Mesendoderm (in vitro differentiated cells): ENCODE data around the gene PTCD2.

Experiments used
- DNase-seq: peaks from one replicate; pipeline ENCODE4 v3.0.0; 2013
- H2AK5ac ChIP-seq: 2 replicates; pipeline ENCODE4 v1.6.1; 2013; ENCODE audit warnings: low read length, inconsistent platforms
- H2BK120ac ChIP-seq: 2 replicates; pipeline ENCODE4 v1.6.1; 2013; ENCODE audit warnings: low read depth, mild to moderate bottlenecking, low read length, moderate library complexity, mixed read lengths
- H2BK15ac ChIP-seq: replicated peaks from 2 replicates; pipeline ENCODE4 v1.6.1; 2013; ENCODE audit warnings: low read depth, mild to moderate bottlenecking, moderate library complexity
- H2BK5ac ChIP-seq: 2 replicates; pipeline ENCODE4 v1.6.1; 2013; ENCODE audit warnings: low read length, inconsistent platforms
- H3K18ac ChIP-seq: 2 replicates; pipeline ENCODE4 v1.6.1; 2013; ENCODE audit warnings: mild to moderate bottlenecking, low read length, mixed read lengths
- H3K23ac ChIP-seq: one replicate; pipeline ENCODE4 v1.6.1; 2013; ENCODE audit warnings: low read length
- H3K27ac ChIP-seq: 2 replicates; pipeline ENCODE4 v1.5.1; 2013; ENCODE audit warnings: low read depth, mild to moderate bottlenecking, inconsistent platforms, low read length, moderate library complexity
- H3K27me3 ChIP-seq: 2 replicates; pipeline ENCODE4 v1.6.1; 2013; ENCODE audit warnings: low read length, control low read depth, mild to moderate bottlenecking, inconsistent platforms; ENCODE audit not compliant: insufficient read depth, poor library complexity
- H3K36me3 ChIP-seq: 2 replicates; pipeline ENCODE4 v1.6.1; 2013; ENCODE audit warnings: low read length, inconsistent platforms; ENCODE audit not compliant: control insufficient read depth, insufficient read depth
- H3K4ac ChIP-seq: one replicate; pipeline ENCODE4 v1.6.1; 2013; ENCODE audit warnings: low read depth, mild to moderate bottlenecking, low read length, moderate library complexity
- H3K4me1 ChIP-seq: 2 replicates; pipeline ENCODE4 v1.6.1; 2013; ENCODE audit warnings: low read depth, low read length, inconsistent platforms; ENCODE audit not compliant: control insufficient read depth
- H3K4me2 ChIP-seq: 2 replicates; pipeline ENCODE4 v1.6.1; 2013; ENCODE audit warnings: low read length
- H3K4me3 ChIP-seq: 2 replicates; pipeline ENCODE4 v1.5.1; 2013; ENCODE audit warnings: mild to moderate bottlenecking, low read length
- H3K56ac ChIP-seq: one replicate; pipeline ENCODE4 v1.6.1; 2013; ENCODE audit warnings: low read length
- H3K79me1 ChIP-seq: 2 replicates; pipeline ENCODE4 v1.6.1; 2013; ENCODE audit warnings: low read length, inconsistent platforms
- H3K79me2 ChIP-seq: 2 replicates; pipeline ENCODE4 v1.6.1; 2013; ENCODE audit warnings: mild to moderate bottlenecking, low read length; ENCODE audit not compliant: control insufficient read depth, insufficient read depth
- H3K9ac ChIP-seq: 2 replicates; pipeline ENCODE4 v1.6.1; 2013; ENCODE audit warnings: low read length, inconsistent platforms
- H4K5ac ChIP-seq: one replicate; pipeline ENCODE4 v1.6.1; 2013; ENCODE audit warnings: low read length
- H4K8ac ChIP-seq: one replicate; pipeline ENCODE4 v1.6.1; 2013; ENCODE audit warnings: low read depth, mild to moderate bottlenecking, control low read depth, low read length, moderate library complexity
- WGBS: extraction: QIAGEN DNeasy Blood & Tissue Kit; methylation state at CpG from one replicate; pipeline ENCODE4 v1.1.7; 2013; ENCODE audit warnings: low lambda C conversion rate, missing lambda C conversion rate; ENCODE audit not compliant: insufficient coverage; ENCODE audit errors: extremely low coverage; 5-methylcytosine and 5-hydroxymethylcytosine counted together

PTCD2 gene

DNA sequence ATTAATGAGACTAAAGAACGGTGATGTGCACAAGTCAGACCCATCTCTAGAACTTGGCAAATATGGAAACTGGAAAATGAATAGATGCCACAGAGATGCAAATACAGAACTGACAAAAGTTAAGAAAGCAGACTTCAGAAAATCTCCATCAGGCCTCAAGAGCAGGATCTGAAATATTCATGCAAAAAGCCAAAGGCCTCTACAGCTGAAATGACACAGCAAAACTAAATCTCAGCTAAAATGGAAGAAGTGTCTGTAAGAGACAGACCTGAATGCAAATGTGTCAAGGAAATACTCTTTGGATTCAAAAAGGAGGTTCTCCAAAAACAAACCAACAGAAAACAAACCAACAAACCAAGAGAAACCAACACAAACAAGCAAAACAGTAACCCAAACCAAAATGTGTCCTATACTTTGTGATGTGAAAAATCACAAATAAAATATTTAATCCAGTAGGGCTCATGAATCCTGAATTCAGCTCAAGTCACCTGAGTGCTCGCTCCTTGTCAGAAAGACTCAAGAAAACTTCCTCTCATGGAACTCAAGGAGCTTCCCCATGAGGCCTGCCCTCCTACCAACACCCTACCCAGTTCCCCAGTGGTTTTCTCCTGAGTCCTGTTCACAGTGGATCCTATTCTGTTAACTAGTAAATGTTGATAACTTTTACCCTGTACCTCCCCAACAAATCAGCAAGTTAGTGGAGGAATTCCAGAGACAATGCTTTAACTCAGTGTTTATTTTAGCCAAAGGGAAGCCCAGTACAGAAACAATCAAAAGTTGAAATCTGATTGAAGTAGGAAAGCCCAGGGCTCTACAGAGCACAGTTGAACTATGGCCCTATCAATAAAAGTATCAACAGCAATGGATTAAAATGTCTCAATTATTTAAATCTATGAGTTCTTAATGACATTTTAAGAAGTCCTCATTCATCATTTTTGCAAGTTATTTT lies 14.7 kb upstream of the PTCD2 start:
- WGBS = no CpG with 5 or more reads among the region's 2 CpGs
- no peak for DNase-seq

DNA sequence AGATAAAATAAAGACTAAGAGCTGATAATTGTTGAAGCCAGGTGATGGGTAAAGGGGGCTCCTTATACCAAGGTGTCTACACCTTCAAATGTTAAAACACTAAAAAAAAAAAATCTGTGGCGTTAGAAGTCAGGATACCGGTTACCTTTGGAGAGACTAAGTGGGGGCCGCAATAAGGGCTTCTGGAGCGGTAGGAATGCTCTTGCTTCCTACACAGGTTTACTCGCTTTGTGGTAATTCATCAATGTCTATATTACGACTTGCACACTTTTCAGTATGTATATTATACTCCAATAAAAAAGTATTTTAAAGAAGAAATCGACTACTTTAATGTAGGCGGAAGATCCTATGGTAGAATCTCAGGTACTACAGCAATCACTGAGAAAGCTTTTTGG lies 12.6 kb upstream of the PTCD2 start:
- peak overlapping the region; percentile 68 for H2BK120ac ChIP-seq
- H4K5ac ChIP-seq = no peak overlapping the region
- no peaks in the 10 kb centered on the region for H3K36me3 ChIP-seq
- H2AK5ac ChIP-seq = no peak overlapping the region
- H3K4ac ChIP-seq = peak overlapping the region; percentile 22
- WGBS = no CpG with 5 or more reads among the region's 8 CpGs
- peaks cover 2% of the 10 kb centered on the region for H3K4me1 ChIP-seq
- DNase-seq = no peak
- H3K18ac ChIP-seq = peak overlapping the region; percentile 64
- H3K56ac ChIP-seq = peak overlapping the region; percentile 92
- H3K4me3 ChIP-seq = peak overlapping the region; percentile 50
- H2BK15ac ChIP-seq = no peak overlapping the region
- peak overlapping the region; percentile 95 for H3K27ac ChIP-seq
- H3K23ac ChIP-seq = no peak overlapping the region
- H2BK5ac ChIP-seq = peak overlapping the region; percentile 41
- H3K4me2 ChIP-seq = peak overlapping the region; percentile 33
- H4K8ac ChIP-seq = no peak overlapping the region
- H3K79me1 ChIP-seq = peaks cover 2% of the 10 kb centered on the region
- H3K27me3 ChIP-seq = no peaks in the 10 kb centered on the region
- H3K9ac ChIP-seq = peak overlapping the region; percentile 89
- H3K79me2 ChIP-seq = peaks cover 9% of the 10 kb centered on the region

More for the DNA sequence above, 14.7 kb upstream of the PTCD2 start:
- H3K56ac ChIP-seq = no peak overlapping the region
- H3K27ac ChIP-seq = peak overlapping the region; percentile 31
- peak overlapping the region; percentile 88 for H2BK15ac ChIP-seq
- peaks cover 9% of the 10 kb centered on the region for H3K4me1 ChIP-seq
- H3K18ac ChIP-seq = no peak overlapping the region
- H3K79me2 ChIP-seq = peaks cover 13% of the 10 kb centered on the region
- no peak overlapping the region for H2BK120ac ChIP-seq
- H3K27me3 ChIP-seq = no peaks in the 10 kb centered on the region
- H4K8ac ChIP-seq = no peak overlapping the region
- H3K79me1 ChIP-seq = peaks cover 3% of the 10 kb centered on the region
- H3K23ac ChIP-seq = no peak overlapping the region
- H2BK5ac ChIP-seq = no peak overlapping the region
- no peaks in the 10 kb centered on the region for H3K36me3 ChIP-seq
- H4K5ac ChIP-seq = no peak overlapping the region
- H3K9ac ChIP-seq = no peak overlapping the region
- H3K4me2 ChIP-seq = no peak overlapping the region
- H2AK5ac ChIP-seq = no peak overlapping the region
- H3K4me3 ChIP-seq = no peak overlapping the region
- no peak overlapping the region for H3K4ac ChIP-seq

DNA sequence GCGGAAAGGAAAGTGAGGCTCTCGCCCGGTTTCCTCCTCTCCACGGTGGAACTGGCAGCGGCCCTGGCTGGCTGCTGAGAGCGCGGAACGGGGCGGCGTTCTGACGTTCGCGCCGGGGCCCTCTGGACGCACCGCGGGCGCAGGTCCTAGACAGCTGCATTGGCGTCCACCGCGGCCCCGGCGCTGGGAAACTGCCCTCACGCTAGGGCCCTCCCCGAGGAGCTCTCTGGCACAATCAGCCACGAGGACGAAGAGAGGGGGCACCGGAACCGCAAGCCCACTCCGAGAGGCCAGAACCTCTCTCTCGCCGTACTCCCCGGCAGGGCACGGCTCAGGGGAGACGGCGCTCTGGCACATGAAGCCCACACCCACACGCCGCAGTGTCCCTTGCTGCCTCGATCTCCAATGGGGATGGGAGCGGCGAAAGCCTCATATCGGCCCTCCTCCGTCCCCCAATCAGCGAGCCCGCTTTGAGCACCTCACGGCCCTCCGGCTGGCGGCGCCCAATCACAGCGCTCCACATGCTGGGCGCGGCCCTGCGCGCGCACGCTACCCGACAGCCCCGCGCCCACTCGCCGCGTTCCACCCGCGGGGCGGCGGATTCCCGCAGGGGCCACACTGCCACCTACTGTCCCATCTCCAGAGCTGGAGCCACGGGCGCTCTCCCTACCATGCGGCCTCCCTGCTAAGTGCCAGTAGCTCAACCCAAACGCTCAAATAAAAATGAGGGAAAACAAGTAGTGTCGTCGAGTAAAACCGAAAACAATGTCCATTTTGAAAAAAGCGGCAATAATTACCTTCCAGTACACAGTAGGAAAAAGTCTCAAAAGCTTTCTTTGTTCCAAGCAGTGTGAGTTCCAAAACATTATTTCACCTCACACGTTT lies 12.0 kb upstream of the PTCD2 start:
- peak overlapping the region; percentile 33 for H3K4me2 ChIP-seq
- peaks cover 2% of the 10 kb centered on the region for H3K79me1 ChIP-seq
- peak overlapping the region; percentile 92 for H3K56ac ChIP-seq
- H3K9ac ChIP-seq = peak overlapping the region; percentile 89
- H2BK15ac ChIP-seq = no peak overlapping the region
- H2AK5ac ChIP-seq = no peak overlapping the region
- peak overlapping the region; percentile 64 for H3K18ac ChIP-seq
- H2BK120ac ChIP-seq = no peak overlapping the region
- H2BK5ac ChIP-seq = peak overlapping the region; percentile 41
- H3K27me3 ChIP-seq = no peaks in the 10 kb centered on the region
- peak overlapping the region; percentile 95 for H3K27ac ChIP-seq
- peak overlapping the region; percentile 59 for H3K23ac ChIP-seq
- H3K36me3 ChIP-seq = peaks cover 2% of the 10 kb centered on the region
- DNase-seq = peak; percentile 97
- H3K4me1 ChIP-seq = no peaks in the 10 kb centered on the region
- no peak overlapping the region for H4K8ac ChIP-seq
- no CpG with 5 or more reads among the region's 76 CpGs for WGBS
- peaks cover 9% of the 10 kb centered on the region for H3K79me2 ChIP-seq
- H3K4me3 ChIP-seq = peak overlapping the region; percentile 50
- peak overlapping the region; percentile 22 for H3K4ac ChIP-seq
- no peak overlapping the region for H4K5ac ChIP-seq

DNA sequence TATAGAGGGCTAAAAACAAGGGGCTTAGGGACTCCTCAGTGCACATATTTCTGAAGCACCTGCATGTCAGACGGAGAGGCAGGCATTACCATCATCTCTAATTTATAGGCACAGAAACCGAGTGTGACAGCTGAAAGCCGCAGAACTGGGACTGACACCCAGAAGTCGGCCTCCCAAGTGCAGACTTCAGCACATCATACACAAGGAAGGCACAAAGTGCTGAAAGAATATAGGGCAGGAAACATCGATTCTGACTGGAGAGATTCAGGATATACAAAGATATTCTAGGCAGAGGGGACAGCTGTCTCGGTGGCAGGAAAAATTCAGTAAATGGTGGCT lies 11.4 kb upstream of the PTCD2 start:
- Histone ChIP-seq H4K5ac (no peak overlapping the region), H3K18ac (no peak overlapping the region), H3K4me2 (no peak overlapping the region), H3K79me2 (peaks cover 9% of the 10 kb centered on the region), H3K4me1 (no peaks in the 10 kb centered on the region), H3K27me3 (no peaks in the 10 kb centered on the region), H3K27ac (no peak overlapping the region), H2AK5ac (peak overlapping the region; percentile 64), H3K9ac (peak overlapping the region; percentile 49), H3K36me3 (peaks cover 2% of the 10 kb centered on the region), H2BK5ac (no peak overlapping the region), H3K23ac (no peak overlapping the region), H3K4ac (peak overlapping the region; percentile 81), H3K56ac (peak overlapping the region; percentile 76), H2BK15ac (no peak overlapping the region), H4K8ac (no peak overlapping the region), H3K79me1 (peaks cover 2% of the 10 kb centered on the region), H2BK120ac (no peak overlapping the region), H3K4me3 (no peak overlapping the region)
- WGBS = no CpG with 5 or more reads among the region's 6 CpGs
- DNase-seq = no peak

DNA sequence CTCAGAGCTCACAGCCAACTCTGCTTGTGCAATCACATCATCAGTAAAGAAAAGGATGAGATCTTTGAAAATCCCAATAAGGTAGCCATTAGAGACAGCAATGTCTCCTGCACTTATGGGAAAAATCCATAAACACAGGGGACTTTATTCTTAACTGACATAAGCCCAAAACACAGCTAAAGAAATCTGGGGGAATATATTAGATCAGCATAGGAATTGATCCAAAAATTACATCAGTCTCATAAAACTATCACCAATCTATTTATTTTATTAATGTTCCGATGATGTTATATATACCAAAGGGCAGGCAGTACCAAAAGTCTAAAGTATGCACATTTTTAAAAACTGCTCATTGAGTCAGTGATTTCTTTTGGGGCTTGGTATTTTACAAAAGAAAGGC lies 7.0 kb upstream of the PTCD2 start:
- no peak overlapping the region for H3K9ac ChIP-seq
- H3K18ac ChIP-seq = no peak overlapping the region

More for the DNA sequence above, 7.0 kb upstream of the PTCD2 start:
- Histone ChIP-seq H2BK5ac (no peak overlapping the region), H4K8ac (no peak overlapping the region), H3K27me3 (no peaks in the 10 kb centered on the region), H2AK5ac (no peak overlapping the region), H3K4me3 (no peak overlapping the region), H3K56ac (no peak overlapping the region), H4K5ac (no peak overlapping the region), H3K4me1 (no peaks in the 10 kb centered on the region), H2BK15ac (no peak overlapping the region), H2BK120ac (no peak overlapping the region), H3K4me2 (no peak overlapping the region), H3K36me3 (peaks cover 2% of the 10 kb centered on the region), H3K79me1 (peaks cover 3% of the 10 kb centered on the region), H3K23ac (no peak overlapping the region), H3K4ac (no peak overlapping the region), H3K27ac (no peak overlapping the region), H3K79me2 (peaks cover 7% of the 10 kb centered on the region)
- no peak for DNase-seq
- no CpG with 5 or more reads among the region's 1 CpG for WGBS
